K562 (cell line): Measurements from ENCODE around the gene MMP7.

Source experiments
- CBX2 ChIP-seq: fragments of 200-600 bp; sonication (generic); IDR thresholded peaks from one replicate; pipeline ENCODE4 v1.6.1; 2012; ENCODE audit warnings: mild to moderate bottlenecking, low read length, inconsistent platforms; ENCODE audit not compliant: insufficient read depth, poor library complexity, severe bottlenecking
- CREM ChIP-seq: IDR thresholded peaks from 2 replicates; pipeline ENCODE4 v1.6.1; 2014; ENCODE audit warnings: antibody characterized with exemption, low read depth
- CTBP1 ChIP-seq: fragments of 450-650 bp; IDR thresholded peaks from 2 replicates; pipeline ENCODE4 v1.6.1; 2016; ENCODE audit warnings: borderline replicate concordance
- ESRRA ChIP-seq: fragments of 450-650 bp; IDR thresholded peaks from 2 replicates; pipeline ENCODE4 v1.6.1; 2014; ENCODE audit warnings: low read depth, mild to moderate bottlenecking, moderate library complexity, borderline replicate concordance
- POLR2A ChIP-seq: fragments of 450-650 bp; conservative IDR thresholded peaks from 2 replicates; pipeline ENCODE4 v1.6.1; 2016
- PTRF ChIP-seq: fragments of 450-650 bp; IDR thresholded peaks from 2 replicates; pipeline ENCODE4 v1.6.1; 2016; ENCODE audit warnings: mild to moderate bottlenecking, missing genetic modification characterization, missing compliant biosample characterization
- RAD21 ChIP-seq, 2 experiments: fragments of 250-450 bp in 1 of 2; fragments of 450-650 bp in 1 of 2; sonication (Bioruptor Pico) in 1 of 2; formaldehyde crosslinking in 1 of 2; IDR thresholded peaks in 1 of 2; conservative IDR thresholded peaks in 1 of 2; 2 replicates each; pipeline versions ENCODE4 v1.4.0 to v1.8.0; 2020 to 2022; ENCODE audit warnings: mild to moderate bottlenecking in 2 of 2, moderate library complexity in 1 of 2
- SAP30 ChIP-seq: fragments of 200-600 bp; sonication (generic); IDR thresholded peaks from 2 replicates; pipeline ENCODE4 v1.6.1; 2012; ENCODE audit warnings: borderline replicate concordance, low read depth, mild to moderate bottlenecking, moderate library complexity, low read length, control low read depth, inconsistent platforms; ENCODE audit not compliant: insufficient read depth, poor library complexity, severe bottlenecking
- ZKSCAN1 ChIP-seq: fragments of 150-350 bp; IDR thresholded peaks from 2 replicates; pipeline ENCODE4 v1.6.1; 2016; ENCODE audit warnings: low read depth, low read length
- ZNF668 ChIP-seq: fragments of 250-450 bp; sonication (Bioruptor Pico); IDR thresholded peaks from 2 replicates; pipeline ENCODE4 v1.8.0; 2022; ENCODE audit warnings: mild to moderate bottlenecking, inconsistent platforms
- ZNF79 ChIP-seq: fragments of 250-450 bp; sonication (Bioruptor Pico); IDR thresholded peaks from 2 replicates; pipeline ENCODE4 v1.4.0; 2020; ENCODE audit warnings: low read depth, mild to moderate bottlenecking, moderate library complexity
- TF ChIP-seq, protein P1 (sequence below): fragments of 450-650 bp; IDR thresholded peaks from 2 replicates; pipeline ENCODE4 v1.6.1; 2014; ENCODE audit warnings: low read depth, mild to moderate bottlenecking, moderate library complexity, borderline replicate concordance
- TF ChIP-seq, protein P2 (sequence below), 3 experiments: IDR thresholded peaks in 2 of 3; conservative IDR thresholded peaks in 1 of 3; 2 replicates each; pipeline ENCODE4 v1.5.1; 2011 to 2012; ENCODE audit warnings: low read length in 3 of 3, mild to moderate bottlenecking in 3 of 3, control low read depth in 2 of 3, improper control_type of control experiment in 1 of 3, inconsistent platforms in 1 of 3, low read depth in 1 of 3, mixed read lengths in 1 of 3, moderate library complexity in 1 of 3; ENCODE audit not compliant: insufficient read depth in 2 of 3
- TF ChIP-seq, protein P3 (sequence below): sonication (generic); formaldehyde crosslinking; IDR thresholded peaks from 2 replicates; pipeline ENCODE4 v1.9.0; 2022; ENCODE audit warnings: mild to moderate bottlenecking, missing genetic modification reagents

DNA sequence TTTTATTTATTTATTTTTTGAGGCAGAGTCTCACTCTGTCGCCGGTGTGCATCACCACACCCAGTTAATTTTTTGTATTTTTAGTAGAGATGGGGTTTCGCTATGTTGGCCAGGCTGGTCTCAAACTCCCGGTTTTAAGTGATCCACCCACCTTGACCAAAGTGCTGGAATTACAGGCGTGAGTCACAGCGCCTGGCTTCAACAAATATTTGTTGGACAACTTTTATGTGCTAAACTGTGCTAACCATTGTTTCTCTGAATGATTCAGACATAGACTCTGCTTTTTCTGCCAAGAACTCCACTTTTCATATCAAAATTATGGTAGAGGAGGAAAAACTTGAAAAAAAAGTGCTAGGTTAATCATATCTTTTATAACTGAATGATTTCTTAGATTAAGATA is 36.3 kb downstream of the MMP7 start:
- TF ChIP-seq, protein P1, sequence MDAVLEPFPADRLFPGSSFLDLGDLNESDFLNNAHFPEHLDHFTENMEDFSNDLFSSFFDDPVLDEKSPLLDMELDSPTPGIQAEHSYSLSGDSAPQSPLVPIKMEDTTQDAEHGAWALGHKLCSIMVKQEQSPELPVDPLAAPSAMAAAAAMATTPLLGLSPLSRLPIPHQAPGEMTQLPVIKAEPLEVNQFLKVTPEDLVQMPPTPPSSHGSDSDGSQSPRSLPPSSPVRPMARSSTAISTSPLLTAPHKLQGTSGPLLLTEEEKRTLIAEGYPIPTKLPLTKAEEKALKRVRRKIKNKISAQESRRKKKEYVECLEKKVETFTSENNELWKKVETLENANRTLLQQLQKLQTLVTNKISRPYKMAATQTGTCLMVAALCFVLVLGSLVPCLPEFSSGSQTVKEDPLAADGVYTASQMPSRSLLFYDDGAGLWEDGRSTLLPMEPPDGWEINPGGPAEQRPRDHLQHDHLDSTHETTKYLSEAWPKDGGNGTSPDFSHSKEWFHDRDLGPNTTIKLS: no peak
- TF ChIP-seq ZNF79 (CRISPR knock-in tag) (no peak), CBX2 (no peak), ESRRA (no peak), SAP30 (no peak), ZKSCAN1 (no peak), CREM (no peak), CTBP1 (no peak), RAD21 (CRISPR knock-in tag; conservative IDR thresholded peaks at IDR 0.05 in 1 of 2, IDR thresholded peaks at IDR 0.05 in 1 of 2) (no peak), PTRF (tag) (no peak), ZNF668 (CRISPR knock-in tag) (no peak), POLR2A (no peak)
- TF ChIP-seq, protein P2, sequence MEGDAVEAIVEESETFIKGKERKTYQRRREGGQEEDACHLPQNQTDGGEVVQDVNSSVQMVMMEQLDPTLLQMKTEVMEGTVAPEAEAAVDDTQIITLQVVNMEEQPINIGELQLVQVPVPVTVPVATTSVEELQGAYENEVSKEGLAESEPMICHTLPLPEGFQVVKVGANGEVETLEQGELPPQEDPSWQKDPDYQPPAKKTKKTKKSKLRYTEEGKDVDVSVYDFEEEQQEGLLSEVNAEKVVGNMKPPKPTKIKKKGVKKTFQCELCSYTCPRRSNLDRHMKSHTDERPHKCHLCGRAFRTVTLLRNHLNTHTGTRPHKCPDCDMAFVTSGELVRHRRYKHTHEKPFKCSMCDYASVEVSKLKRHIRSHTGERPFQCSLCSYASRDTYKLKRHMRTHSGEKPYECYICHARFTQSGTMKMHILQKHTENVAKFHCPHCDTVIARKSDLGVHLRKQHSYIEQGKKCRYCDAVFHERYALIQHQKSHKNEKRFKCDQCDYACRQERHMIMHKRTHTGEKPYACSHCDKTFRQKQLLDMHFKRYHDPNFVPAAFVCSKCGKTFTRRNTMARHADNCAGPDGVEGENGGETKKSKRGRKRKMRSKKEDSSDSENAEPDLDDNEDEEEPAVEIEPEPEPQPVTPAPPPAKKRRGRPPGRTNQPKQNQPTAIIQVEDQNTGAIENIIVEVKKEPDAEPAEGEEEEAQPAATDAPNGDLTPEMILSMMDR (IDR thresholded peaks at IDR 0.05 in 2 of 3, conservative IDR thresholded peaks at IDR 0.05 in 1 of 3; ENCODE audit: insufficient read depth in 2 of 3, low read depth in 1 of 3, low read length in 3 of 3): no peak
- TF ChIP-seq, protein P3, sequence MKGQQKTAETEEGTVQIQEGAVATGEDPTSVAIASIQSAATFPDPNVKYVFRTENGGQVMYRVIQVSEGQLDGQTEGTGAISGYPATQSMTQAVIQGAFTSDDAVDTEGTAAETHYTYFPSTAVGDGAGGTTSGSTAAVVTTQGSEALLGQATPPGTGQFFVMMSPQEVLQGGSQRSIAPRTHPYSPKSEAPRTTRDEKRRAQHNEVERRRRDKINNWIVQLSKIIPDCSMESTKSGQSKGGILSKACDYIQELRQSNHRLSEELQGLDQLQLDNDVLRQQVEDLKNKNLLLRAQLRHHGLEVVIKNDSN (CRISPR knock-in tag): no peak
